Hypothalamus (tissue), 51 donors: ENCODE results near the gene SUSD6.
"Not testable (repeated sequence)": the region's sequence is repeated elsewhere in the genome, so short reads cannot be mapped to it uniquely, and the experiment has no call there.

ENCODE experiments used
- DNase-seq, 51 donors: peaks; one replicate each; lab custom pipeline; 2025; lab: John Stamatoyannopoulos, UW

SUSD6 gene

DNA sequence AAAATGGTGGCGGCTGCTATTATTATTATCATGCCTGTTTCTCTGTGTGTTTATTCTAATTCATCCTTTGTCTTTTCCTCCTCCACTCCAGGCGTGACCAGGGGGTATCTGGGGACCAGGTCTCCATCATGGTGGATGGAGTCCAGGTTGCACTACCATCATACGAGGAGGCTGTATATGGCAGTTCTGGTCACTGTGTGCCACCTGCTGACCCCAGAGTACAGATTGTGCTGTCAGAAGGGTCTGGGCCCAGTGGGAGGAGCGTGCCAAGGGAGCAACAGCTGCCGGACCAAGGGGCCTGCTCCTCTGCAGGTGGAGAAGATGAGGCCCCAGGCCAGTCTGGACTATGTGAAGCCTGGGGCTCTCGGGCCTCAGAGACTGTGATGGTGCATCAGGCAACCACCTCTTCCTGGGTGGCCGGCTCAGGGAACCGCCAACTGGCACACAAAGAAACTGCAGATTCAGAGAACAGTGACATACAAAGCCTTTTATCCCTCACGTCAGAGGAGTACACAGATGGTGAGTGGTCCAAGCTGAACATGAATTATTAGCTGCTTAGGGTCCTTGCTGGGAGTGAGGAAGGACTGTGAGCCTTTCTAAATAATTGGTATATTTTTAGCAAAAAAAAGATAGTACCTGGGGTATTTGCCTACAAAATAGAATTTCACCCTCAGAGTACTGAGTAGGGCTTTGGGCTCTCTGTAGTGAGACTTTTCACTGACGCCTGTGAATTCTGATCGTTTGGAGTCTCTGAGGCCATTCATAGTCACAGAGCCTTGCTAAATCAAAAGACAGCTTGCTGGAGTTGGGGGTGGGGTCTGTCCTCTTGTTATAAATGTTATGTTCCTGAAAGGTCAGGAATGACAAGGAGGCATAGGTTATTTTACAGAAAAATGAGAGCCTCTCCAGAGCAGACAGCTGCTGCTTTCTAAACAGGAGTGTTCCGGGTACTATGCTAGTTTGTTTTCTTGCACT is 97.5 kb downstream of the SUSD6 start:
- DNase-seq: peak in 25 of 51 donors; percentile 16 to 67 (median 39)

DNA sequence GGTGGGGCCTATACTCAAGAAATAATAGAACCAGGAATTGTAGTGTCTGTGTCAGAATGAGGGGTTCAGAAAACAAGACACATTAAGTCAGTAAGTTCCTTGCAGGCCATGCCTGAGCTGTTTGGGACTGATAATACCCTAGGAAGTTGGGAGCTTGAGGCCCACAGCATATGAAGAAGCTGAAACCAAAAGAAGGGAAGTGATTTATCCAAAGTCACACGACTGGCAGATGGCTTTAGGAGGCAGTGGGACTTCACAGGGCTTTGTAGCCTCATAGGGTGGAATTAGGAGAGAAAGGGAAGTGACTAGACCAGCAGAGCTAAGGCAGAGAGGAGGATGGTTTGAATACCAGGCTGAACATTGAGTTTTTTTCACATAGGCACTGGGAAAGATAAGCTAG is 99.0 kb downstream of the SUSD6 start:
- DNase-seq: no peak

DNA sequence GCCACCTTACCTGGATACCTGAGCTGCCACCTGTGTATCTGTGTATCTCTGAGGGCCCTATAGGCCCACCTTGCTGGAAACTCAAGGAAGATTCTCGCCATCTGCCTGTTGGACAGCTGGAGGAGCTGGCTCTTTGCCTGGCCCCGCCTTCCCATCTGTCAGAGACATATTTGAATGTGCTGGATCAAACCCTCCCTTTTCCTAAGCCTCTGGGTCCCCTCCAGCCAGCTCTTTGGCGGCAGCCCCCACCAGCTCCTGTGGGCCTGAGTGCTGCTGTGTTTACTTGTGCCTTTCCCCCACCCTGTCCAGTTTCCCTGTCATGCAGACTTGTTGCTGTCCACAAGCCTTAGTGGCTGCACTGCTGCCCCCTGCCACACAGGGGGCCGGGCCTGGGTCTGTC is 99.7 kb downstream of the SUSD6 start:
- DNase-seq: peak in 3 of 51 donors; percentile 14 to 21 (median 15)

DNA sequence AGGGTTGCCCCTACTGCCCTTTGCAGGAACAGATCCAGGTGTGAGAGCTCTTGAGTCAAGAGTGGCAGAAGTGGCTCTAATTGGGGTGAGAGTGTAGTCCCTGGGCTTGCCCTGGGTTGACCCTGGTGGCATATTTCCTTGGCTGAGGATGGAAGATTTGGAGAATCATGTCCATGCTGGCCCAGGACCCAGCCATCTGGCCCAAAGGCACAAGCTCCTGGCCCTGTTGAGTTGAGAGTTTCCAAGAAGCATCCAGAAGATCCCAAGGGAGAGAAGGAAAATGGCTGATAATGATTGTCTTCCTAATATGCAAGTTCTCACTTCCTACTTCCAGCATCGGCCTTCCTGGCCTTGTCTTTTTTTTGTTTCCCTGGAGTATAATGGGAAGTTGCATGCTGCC is 100.1 kb downstream of the SUSD6 start:
- no peak for DNase-seq

DNA sequence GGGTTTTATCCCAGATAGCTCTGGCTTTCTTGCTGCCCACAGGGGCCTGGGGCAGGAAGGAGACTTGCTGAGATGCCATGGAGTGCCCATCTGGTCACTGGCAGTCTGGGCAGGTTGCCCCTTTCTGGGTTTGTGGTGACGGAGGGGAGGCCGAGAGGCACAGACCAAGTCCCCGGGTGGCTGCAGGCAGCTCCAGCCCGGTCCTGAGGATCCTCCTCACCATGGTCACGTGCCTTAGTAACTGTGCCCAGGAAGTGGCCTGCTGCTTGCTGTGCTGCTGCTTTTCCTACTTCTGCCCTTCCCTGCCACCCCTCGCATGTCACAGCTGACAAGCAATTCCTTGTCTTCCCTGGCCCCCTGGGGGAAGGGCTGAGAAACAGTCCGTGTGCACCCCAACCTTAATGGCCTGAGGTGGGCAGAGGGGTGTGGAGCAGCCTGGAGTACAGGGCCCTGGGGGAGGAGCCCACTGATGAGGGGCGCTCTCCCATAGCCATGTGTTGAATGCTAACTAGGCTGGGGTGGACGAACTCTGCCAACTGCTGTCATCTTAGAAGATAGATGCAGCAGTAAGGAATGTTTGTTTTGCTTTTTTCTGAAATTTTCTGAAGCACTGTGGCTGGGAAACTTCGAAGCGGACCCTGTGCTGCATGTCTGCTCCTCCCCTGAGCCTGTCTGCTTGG is 100.6 kb downstream of the SUSD6 start:
- peak in 28 of 51 donors; percentile 17 to 67 (median 42) for DNase-seq

DNA sequence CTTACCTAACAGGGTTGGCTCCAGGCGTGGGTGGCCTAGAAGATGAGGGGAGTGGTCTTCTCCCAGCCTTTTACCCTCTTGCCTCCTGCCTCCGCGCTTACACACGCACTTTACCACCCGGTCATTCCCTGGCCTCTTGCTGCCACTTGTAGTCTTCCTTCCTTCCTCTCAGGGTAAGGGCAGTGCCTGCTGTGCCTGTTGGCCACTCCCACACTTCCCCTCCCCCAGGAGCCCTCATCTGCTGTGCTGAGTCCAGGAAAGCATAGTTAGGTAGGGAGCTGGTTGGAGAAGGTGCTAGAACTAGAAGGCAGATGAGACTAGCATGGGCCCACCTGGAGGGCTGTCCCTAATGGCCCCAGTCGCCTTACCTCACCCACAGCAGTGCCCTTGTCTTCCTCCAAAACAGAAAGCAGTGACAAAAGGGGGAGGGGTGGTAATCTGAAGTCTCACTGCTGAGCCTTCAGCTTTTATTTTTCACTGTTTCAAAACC is 101.2 kb downstream of the SUSD6 start:
- DNase-seq: peak in 2 of 51 donors; percentile 17 to 18

DNA sequence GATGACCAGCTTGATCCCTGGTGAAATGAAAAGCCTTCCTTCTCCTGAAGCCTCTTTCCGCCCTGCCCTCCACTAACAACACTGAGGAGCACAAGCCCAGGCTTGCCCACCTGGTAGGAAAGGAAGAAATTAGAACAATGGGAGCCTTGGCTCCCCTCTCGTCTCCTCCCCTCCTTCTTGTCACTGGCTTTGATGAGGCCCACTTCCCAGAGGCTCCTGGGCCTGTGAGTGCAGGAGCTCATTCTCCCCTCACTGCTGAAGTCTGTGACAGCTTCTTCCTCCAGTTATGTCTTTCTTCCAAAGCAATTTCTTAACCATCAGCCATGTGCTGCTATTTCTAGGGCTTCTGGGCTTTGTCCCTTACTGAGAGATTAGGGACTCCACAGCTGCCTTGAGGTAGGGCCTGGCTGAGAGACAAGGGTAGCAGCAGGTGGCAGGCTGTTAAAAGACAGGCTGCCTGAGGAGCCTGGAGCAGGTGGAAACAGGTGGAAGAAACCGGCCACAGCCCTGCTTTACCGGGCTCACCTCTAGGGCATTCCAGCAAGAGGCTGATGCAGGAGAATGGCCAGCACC is 101.9 kb downstream of the SUSD6 start:
- peak in 1 of 51 donors; percentile 11 for DNase-seq

DNA sequence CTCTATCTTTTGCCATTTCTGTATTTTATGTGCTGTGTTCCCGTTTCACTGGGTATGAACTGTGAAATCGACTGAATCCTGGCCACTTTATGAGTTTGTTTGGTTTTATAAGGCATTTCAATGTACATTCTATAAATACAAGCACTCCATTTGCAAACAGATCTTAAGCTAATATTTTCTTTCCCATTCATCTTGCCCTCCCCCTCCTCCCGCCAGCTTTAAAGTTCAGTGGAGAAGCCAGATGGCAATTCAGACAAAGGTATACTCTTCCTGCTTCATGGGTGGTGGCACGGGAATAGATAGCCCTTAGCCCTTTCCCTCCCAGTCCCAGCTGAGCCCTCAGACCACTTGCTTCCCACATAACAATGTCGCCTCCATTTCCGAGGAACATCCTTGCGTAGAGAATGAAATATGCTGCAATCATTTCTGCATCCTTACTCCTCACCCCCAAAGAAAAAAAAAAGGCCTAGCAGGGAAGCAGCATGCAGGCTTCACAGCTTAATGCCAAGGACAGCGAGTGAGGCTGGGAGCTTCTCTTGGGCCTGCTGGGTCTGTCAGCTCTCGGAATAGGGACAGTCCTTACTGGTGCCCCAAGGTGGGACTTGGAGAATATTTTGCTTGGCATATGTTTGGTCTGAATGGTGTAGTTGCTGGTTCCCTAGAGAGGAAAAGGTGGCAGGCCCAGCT is 102.7 kb downstream of the SUSD6 start:
- no peak for DNase-seq

DNA sequence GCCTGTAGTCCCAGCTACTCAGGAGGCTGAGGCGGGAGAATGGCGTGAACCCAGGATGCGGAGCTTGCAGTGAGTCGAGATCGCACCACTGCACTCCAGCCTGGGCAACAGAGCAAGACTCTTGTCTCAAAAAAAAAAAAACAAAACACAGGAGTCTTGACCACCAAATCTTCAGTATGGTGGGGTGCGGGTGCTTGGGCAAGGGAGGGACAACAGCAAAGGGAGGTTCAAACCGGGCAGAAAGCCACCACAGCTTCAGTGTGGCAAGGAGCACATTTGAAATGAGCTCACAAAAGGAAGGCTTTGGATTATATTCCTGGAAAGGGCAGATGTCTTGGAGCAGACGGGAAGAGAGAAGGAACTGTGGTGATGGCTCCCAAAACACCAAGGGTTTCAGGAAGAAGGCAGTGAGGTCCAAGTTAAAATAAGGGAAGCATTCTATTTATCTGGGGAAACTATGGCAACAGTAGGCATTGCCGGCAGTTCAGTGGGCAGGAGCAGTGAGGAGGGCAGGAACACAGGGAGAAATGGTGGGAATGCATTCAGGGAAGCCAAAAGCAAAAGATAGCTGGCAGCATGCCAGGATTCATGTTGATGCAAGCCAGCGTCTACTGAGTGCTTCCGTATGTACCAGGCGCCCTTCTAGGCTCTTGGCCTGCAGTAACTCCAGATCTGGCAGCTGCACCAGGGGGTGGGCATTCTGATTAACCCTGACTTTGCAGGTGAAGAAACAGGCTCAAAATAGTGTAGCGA is 104.5 kb downstream of the SUSD6 start:
- peak in 38 of 51 donors; percentile 14 to 83 (median 61) for DNase-seq

DNA sequence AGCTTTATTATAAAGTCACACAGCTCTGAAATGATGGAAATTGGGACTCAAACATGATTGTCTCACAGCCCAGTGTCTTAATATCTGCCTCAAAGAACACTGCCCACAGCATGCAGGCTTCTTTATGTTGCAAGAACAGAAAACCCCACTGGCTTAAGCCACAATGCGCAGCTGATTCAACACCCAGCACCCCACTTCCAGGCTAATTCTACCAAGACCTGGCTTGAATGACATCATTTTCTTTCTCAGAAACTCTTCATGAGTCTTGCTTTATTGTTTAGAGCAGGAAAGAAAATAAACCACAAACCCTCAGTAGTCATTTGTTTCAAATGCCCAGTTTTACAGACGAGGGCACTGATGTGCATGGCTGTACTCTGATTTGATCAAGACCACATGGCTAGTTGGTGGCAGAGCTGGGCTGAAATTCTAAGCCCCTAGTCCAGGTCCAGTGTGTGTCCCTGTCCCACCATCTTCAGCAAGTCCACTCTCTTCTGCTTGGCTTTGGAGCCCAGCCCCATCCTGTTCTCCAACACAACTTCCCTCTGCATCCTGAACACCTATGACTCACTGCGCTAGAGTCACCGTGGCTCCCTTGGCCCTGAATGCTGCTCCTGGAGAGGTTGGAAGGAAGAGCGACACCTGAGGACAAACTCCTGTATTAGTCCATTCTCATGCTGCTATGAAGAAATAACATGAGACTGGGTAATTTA is 105.2 kb downstream of the SUSD6 start:
- DNase-seq: no peak

DNA sequence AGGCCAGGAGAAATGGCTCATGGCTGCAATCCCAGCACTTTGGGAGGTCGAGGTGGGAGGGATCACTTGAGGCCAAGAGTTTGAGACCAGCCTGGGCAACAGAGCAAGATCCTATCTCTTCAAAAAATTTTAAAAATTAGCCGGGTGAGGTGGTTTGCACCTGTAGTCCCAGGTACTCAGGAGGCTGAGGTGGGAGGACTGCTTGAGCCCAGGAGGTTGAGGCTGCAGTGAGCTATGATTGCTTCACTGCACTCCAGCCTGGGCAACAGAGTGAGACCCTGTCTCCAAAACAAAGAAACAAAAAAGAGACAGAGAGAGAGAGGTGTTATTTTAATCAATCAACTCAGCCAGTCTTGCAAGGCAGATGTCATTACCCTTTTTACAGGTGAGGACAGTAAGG is 107.2 kb downstream of the SUSD6 start:
- DNase-seq: not testable (repeated sequence)

DNA sequence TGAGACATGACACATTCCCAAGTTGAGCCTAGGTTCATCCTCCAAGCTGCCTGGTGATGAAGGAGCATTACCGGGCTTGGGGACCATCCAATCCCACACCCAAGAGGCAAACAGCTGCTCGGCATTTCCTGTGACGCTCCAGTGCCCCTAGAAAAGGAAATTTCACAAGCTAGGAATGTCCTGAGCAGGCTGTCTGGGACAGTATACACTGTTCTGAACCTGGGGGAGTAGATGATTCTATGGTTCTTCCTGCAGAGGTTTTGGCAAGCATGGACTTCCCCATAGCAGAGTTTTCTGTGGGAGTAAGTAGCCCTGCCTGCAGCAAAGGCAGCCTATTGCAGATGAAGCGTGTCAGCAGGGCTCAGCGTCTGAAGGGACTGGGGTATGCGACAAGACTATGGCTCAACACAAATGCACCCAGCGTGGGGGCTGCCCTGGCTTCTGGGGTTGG is 108.1 kb downstream of the SUSD6 start:
- peak in 2 of 51 donors; percentile 13 to 31 for DNase-seq

DNA sequence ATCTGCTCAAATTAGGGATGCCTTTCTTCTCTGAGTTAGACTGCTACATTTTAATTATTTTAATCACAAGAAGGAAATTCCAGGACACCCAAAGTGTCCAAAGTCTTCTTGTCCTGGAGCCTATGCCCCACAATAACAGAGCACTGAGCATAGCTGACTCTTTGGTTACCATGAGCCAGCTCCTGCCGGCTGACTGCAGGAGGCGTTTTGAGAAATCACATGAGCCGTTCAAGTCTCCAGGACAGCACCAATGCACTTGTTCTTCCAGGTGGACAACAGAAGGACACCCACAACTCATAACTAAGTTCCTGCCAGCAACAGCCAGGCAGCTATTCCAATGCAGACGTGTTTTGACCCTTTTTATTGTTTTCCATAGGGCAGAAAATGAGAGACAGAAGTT is 109.5 kb downstream of the SUSD6 start:
- no peak for DNase-seq

DNA sequence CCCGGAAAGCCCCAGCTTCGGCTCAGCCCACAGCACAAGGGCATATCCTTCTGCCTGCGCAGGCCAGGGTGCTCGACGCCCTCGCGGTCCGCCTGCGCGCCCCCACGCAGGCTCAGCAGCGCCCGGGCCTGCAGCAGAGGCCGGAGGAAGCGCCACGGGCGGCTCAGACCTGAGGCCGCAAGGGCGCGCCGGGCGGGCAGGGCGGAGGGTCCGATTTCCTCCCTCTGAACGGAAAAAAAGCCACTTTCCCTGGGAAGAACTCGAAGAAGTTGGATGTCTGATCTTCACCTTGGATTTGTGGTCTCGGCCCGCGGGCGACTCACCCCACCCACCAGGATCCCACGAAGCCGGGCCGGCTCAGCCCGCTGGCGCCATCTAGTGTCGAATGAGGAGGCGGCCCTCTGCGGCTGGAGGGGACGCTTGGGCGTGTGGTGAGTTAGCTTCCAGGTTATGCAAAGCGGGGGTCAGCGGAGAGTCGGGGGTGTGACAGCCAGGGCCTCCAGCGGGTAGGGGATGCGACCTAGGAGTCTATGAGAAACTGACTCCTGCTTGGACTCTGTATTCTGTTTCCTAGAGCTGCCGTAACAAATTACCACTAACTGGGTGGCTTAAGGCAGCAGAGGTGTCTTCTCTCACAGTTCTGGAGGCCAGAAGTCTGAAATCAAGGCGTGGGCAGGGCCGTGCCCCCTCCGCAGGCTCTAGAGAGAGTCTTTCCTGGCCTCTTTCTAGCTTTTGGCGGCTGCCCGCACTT is 115.5 kb downstream of the SUSD6 start:
- DNase-seq: peak in 49 of 51 donors; percentile 21 to 88 (median 68)

DNA sequence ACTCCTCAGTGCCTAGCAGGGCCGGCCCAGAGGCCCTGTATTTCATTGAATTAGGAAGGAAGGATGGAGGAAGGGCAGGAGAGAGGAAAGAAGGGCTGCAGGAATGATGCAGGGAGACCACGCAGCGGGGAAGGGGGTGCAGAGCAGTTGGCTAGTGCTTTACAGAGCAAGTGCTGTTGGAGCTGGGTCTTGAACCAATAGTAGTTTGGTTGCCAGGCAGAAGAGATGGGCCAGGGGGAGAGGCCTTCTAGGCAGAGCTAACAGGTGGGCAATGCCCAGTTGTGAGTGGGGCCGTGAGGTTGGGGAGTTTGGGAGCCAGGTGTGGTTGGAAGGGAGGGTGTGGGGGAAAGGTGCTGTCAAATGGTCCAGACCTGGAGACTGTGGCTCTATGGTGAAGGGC is 116.5 kb downstream of the SUSD6 start:
- DNase-seq: no peak

DNA sequence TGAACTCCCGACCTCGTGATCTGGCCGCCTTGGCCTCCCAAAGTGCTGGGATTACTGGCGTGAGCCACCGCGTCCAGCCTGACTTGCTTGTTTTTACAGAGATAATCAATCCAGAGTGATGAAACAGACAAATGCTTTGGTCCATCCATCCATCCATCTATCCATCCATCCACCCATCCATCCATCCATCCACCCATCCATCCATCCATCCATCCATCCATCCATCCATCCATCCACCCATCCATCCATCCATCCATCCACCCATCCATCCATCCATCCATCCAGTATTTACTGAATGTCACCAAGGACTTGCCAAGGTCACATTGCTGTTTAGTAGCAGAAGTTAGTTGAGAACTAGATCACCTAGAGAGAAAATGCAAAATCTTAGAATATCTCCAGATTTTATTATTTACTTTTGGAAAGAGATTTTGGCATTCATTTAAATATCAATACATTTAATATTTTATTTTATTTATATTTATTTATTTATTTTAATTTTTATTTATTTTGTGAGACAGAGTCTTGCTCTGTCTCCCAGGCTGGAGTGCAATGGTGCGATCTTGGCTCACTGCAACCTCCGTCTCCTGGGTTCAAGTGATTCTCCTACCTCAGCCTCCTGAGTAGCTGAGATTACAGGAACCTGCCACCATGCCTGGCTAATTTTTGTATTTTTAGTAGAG is 120.7 kb downstream of the SUSD6 start:
- DNase-seq: not testable (repeated sequence)

DNA sequence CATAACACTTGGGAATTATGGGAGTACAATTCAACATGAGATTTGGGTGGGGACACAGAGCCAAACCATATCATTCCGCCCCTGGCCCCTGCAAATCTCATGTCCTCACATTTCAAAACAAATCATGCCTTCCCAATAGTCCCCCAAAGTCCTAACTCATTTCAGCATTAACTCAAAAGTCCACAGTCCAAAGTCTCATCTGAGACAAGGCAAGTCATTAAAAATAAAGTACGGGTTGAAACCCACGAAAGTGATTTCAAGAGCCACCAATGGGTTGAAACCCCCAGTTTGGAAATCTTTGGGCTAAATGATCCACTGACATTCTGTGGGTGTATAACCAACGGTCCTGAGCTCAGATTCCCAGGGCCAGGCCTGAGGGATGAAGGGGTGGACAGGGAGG is 125.0 kb downstream of the SUSD6 start:
- DNase-seq: not testable (repeated sequence)

DNA sequence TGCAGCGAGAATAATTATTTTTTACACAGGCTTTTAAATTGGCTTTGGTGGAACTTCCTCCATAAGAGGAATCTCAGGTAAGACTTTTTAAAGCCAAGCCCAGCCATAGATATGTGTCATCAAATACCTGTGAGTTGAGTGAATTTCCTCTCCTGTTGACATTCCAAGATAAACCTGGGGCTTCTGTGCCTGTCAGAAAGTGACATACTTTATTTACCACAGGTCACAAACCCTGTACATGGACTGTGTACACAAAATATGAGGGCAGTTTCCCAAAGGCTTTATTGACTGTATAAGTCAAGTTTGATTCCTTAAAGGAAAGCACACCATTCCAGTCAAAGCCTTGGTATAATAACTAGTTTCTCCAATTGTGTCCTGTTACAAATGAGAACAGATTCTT is 129.7 kb downstream of the SUSD6 start:
- no peak for DNase-seq
